GM21717 (cell line): Measurements from ENCODE around the gene CDCP1.

ENCODE experiments used
- ATAC-seq: cut with Tn5 transposase; IDR thresholded peaks from one replicate; pipeline ENCODE4 v1.9.1; 2021; ENCODE audit warnings: mild to moderate bottlenecking, moderate library complexity; ENCODE audit not compliant: unreplicated experiment

Gene CDCP1

GRCh38 chr3:45140141-45140769 lies 5.9 kb downstream of the CDCP1 start:
- no peak for ATAC-seq

GRCh38 chr3:45139372-45140140 lies 6.6 kb downstream of the CDCP1 start:
- no peak for ATAC-seq

DNA sequence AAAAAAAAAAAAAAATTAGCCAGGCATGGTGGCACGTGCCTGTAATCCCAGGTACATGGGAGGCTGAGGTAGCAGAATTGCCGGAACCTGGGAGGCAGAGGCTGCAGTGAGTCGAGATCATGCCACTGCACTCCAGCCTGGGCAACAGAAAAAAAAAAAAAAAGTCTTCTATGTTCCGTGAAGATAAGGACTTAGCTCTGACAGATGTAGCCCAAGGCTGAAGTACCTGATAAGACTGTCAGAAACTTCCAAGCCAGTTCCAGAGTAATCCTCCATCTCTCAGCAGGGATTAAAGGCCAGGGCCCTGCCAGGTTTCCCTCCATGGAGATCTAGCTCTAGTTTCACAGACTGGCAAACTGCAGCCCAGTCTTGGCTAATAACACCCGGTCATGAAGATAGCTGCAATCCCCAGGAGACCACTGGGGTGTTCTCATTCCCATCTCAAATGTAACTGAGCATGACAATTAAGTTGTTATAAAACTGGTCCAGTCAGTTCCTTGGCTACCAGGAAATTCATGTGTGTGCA lies 8.5 kb downstream of the CDCP1 start:
- no peak for ATAC-seq

DNA sequence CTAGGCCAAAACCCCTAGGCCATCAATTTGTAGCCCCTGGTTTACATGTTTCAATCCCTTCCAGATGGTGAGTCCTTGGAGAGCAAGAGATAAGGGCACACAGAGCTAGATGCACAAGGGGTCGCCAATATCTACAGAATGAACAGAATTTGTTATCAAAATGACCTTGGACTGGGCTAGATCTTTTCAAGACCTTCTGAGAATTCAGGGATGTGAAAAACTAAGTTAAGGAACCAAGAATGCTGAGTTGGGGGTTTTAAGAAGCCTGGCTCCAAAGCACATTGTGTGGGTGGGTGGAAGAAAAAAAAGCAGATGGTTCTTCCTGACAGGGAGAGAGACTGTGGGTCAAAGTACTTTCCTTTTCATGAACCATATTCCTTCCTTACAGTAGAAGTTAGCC lies 10.2 kb downstream of the CDCP1 start:
- no peak for ATAC-seq

- ATAC-seq, result no peak
Observed at GRCh38 chr3:45134758-45135521, 11.2 kb downstream of the CDCP1 start.

DNA sequence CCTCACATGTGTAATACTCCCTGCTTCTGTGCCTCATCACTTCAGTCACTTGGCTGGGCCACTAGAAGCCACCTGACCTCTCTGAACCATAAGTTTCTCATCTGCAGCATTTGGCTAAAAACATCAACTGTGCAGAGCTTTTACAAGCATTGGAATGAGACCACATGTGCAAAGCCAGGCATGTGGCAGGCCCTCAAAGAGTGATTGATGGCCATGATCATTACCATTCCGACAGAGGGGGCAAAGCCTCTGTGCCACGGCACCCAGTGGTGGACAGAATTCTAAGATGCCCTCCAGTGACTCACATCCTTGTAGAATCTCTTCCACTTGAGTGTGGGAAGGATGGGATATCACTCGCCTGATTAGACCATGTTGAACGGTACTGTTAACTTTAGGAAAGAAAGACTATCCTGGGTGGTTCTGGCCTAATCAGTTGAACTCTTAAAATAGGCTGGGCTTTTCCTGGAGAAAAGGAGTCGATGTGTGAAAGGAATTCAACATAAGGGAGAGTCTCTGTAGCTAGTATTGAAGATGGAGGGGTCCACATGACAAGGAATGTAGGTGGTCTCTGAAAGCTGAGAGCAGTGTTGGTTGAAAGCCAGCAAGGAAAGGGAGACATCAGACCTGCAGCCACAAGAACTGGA lies 13.5 kb downstream of the CDCP1 start:
- ATAC-seq, result no peak

GRCh38 chr3:45131201-45131600 lies 15.0 kb downstream of the CDCP1 start:
- no peak for ATAC-seq

DNA sequence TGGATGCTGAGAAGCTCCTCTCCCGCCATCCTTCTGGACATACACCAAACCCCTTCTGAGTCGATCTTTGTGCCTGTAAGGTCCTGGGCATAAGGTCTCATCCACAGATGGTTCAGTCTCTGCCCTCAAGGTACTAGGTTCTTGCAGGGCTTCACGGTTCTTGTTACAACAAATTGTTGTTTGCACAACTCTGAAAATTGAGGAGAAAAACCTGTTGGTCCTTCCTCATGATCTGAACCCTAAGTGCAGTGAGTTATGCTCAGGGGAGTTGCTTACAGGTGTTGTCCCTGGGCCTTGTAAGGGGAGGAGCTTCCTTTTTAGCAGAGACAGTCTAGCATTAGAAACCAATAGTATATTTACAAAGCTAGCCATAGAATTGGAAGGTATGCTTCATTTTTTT lies 15.7 kb downstream of the CDCP1 start:
- ATAC-seq, result no peak

- ATAC-seq, result no peak
Observed at GRCh38 chr3:45128950-45129349, 17.2 kb downstream of the CDCP1 start.

DNA sequence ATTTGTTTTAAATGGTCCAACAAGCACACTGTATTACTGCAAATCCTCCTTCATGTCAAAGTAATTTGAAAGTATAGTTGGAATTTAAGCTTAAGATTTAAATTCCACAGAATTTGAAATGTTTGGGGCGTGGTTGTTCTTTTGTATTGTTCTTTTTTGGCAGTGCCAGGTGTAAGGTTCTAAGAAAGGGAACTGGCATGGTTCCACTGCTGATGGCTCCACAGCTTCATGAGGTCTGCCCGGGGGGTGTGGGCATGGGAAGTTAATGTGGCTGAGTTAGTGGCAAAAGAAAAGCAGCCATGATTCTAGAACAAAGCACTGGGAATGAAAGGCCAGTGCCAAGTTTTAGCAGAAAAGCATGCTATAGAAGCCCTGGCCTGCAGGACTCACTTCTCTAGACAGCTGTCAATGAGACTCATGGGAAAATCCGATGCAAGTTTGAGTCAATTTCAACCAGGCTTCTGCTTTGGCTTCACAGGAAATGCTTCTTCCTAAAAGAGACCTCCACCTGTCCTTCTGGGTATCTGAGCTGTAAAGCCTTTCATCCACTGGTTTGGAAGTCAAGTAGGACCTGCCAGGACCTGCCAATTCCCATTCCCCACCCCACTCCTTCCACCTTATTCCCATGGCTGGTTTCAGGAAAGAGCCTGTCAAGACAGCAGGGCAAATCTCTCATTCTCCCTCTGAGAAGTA lies 18.9 kb downstream of the CDCP1 start:
- ATAC-seq, result no peak

DNA sequence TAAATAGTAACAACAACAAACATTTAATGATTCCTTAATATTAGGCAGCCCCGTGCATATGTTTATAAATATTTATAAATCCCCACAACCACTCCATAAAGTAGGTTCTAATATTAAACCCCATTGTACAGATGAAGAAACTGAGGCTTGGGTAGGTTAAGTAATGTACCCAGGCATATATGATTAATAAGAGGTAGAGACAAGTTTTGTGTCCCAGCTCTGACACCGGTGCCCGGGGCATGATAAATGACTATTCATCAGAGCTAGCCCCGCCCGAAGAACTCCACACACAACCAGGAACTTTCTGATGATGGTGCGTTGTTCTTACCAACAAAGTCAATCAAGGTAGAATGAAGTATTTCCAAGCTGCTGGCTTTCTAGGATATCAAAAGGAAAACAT lies 19.4 kb downstream of the CDCP1 start:
- ATAC-seq, result no peak

DNA sequence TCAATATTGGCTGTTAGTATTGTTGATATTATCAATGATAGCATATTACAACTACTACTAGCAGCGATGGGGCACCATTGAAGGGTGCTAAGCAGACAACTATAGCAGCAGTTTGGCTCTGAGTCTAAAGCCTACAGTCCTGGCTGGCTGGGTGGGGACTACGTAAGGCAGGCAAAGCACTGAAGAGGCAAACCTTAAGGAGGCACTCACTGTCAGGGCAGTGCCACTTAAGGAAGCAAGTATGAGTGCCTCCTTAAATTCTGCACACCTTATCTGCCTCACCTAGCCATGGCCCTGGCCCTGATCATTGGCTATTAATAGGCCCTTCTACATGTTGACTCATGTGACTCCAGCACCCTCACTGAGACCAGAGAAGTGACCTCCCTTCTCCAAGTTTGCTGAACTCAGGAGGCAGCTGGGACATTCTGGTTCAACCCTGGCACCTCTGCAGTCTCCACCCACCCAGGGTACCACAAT lies 20.6 kb downstream of the CDCP1 start:
- ATAC-seq, result no peak

DNA sequence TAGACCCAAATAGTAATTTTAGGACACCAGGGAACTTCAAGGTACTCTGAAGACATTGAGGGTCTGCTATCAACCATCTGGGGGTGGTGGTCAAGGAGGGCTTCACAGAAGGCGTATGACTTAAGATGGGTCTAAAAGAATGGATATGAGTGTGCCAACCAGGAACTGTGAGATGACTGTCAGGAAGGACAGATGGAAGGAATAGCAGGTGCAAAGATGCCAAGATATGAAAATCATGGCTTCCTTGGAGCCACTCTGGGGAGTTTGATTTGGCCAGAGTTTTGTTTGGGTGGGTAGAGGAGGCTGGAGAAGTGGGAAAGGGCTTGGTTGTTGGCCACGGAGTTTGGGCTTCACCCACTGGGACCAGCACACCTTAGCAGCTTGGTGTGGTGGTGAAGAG lies 21.2 kb downstream of the CDCP1 start:
- ATAC-seq, result no peak

DNA sequence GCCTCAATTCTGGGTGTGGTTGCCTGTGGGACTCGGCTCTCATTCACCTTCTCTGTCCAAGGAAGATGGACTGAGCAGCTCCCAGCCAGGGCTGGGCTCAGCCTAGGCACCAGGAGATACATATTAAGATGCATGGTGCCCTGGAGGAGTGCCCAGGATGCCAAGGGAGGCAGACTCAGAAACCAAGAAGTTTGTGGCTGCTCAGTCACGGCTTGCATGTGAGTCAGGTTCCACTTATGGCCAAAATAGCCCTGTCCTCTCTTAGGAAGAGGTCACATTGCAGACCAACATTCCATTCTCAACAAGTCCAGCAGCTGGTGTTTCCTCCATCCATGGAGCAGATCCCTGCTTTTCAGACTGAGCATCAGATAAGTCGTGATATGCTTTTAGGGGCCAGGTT lies 21.8 kb downstream of the CDCP1 start:
- ATAC-seq, result no peak

- ATAC-seq, result no peak
Observed at GRCh38 chr3:45123581-45124269, 22.5 kb downstream of the CDCP1 start.

GRCh38 chr3:45123030-45123429 lies 23.1 kb downstream of the CDCP1 start:
- ATAC-seq, result no peak

- no peak for ATAC-seq
Observed at GRCh38 chr3:45120359-45121158, 25.6 kb downstream of the CDCP1 start.

GRCh38 chr3:45119824-45120358 lies 26.3 kb downstream of the CDCP1 start:
- ATAC-seq, result no peak

- no peak for ATAC-seq
Observed at GRCh38 chr3:45119376-45119775, 26.8 kb downstream of the CDCP1 start.
